Vagina (tissue), 2 donors: ENCODE measurements around the gene RSPH9. TPM values are rescaled to one million over a fixed set of nuclear protein-coding genes. Genes with fewer than 3 reads are reported as not detected.

Experiments used
- DNase-seq, 2 donors: peaks; one replicate each; pipeline ENCODE4 v3.0.0-alpha.2; 2017; ENCODE audit errors: extremely low spot score in 2 of 2
- H3K27ac ChIP-seq: fragments of 200-600 bp; sonication (generic); one replicate; pipeline ENCODE4 v1.5.1; 2019
- H3K27me3 ChIP-seq: fragments of 200-600 bp; sonication (generic); one replicate; pipeline ENCODE4 v1.5.1; 2019
- H3K36me3 ChIP-seq, 2 donors: fragments of 200-600 bp; sonication (generic); one replicate each; pipeline ENCODE4 v1.5.1; 2017 to 2019
- H3K4me1 ChIP-seq: fragments of 200-600 bp; sonication (generic); one replicate; pipeline ENCODE4 v1.5.1; 2019
- H3K4me3 ChIP-seq, 2 donors: fragments of 200-600 bp; sonication (generic); 1 replicate in 1 of 2; 2 replicates in 1 of 2; pipeline ENCODE4 v1.5.1; 2016 to 2019
- H3K9me3 ChIP-seq: fragments of 200-600 bp; sonication (generic); one replicate; pipeline ENCODE4 v1.5.1; 2019
- CTCF ChIP-seq, 3 experiments: fragments of 450-650 bp in 2 of 3; fragments of 200-600 bp in 1 of 3; sonication (generic) in 1 of 3; IDR thresholded peaks; one replicate each; pipeline ENCODE4 v1.5.1; 2017 to 2019; ENCODE audit warnings: antibody characterized with exemption in 3 of 3, mild to moderate bottlenecking in 2 of 3, moderate library complexity in 2 of 3
- POLR2A ChIP-seq, 2 donors: fragments of 450-650 bp; IDR thresholded peaks; one replicate each; pipeline ENCODE4 v1.6.1; 2017; ENCODE audit warnings: antibody characterized with exemption in 2 of 2, mild to moderate bottlenecking in 2 of 2, moderate library complexity in 2 of 2
- POLR2AphosphoS5 ChIP-seq, 2 donors: sonication (generic); formaldehyde crosslinking; IDR thresholded peaks; one replicate each; pipeline ENCODE4 v1.9.0; 2017; ENCODE audit warnings: antibody characterized with exemption in 2 of 2, mild to moderate bottlenecking in 2 of 2, low read depth in 1 of 2; ENCODE audit not compliant: insufficient read depth in 1 of 2
- intact Hi-C: fragments of 100-400 bp; cut with DNase I; formaldehyde crosslinking; loops from one replicate; pipeline ENCODE4 v1.15.1; 2023
- total RNA-seq: library from RNA; depleted of rRNA; stranded (reverse); fragments of >200 nt; gene quantifications from one replicate; pipeline ENCODE4 v1.2.3, GENCODE V29; 2016

Gene RSPH9
- total RNA-seq, 1 donor from 2014 or later: 0.74 TPM

GRCh38 chr6:43714311-43715055 lies 69.6 kb downstream of the RSPH9 start:
- Histone ChIP-seq H3K27ac (peak overlapping the region; percentile 72), H3K36me3 (no peaks in the 10 kb centered on the region), H3K4me1 (peaks cover 63% of the 10 kb centered on the region), H3K9me3 (no peaks in the 10 kb centered on the region), H3K27me3 (no peaks in the 10 kb centered on the region), H3K4me3 (no peak overlapping the region)
- no peak for TF ChIP-seq POLR2A (IDR thresholded peaks at IDR 0.05)
- TF ChIP-seq POLR2AphosphoS5 (IDR thresholded peaks at IDR 0.05; ENCODE audit: insufficient read depth in 1 of 2, low read depth in 1 of 2): peak in 1 of 2 donors; percentile 89
- no peak for TF ChIP-seq CTCF (IDR thresholded peaks at IDR 0.05)
- intact Hi-C loops: loop anchor here (10.0 kb wide), 1 partner anchor 50 kb away; no protein-coding TSS in a partner anchor
- peak in 1 of 2 donors; percentile 95 for DNase-seq

GRCh38 chr6:43715056-43715788 lies 70.4 kb downstream of the RSPH9 start:
- Histone ChIP-seq H3K27ac (peak overlapping the region; percentile 72), H3K9me3 (no peaks in the 10 kb centered on the region), H3K27me3 (no peaks in the 10 kb centered on the region), H3K36me3 (no peaks in the 10 kb centered on the region), H3K4me1 (peaks cover 58% of the 10 kb centered on the region), H3K4me3 (no peak overlapping the region)
- DNase-seq: no peak
- TF ChIP-seq CTCF (IDR thresholded peaks at IDR 0.05): no peak
- TF ChIP-seq POLR2AphosphoS5 (IDR thresholded peaks at IDR 0.05; ENCODE audit: insufficient read depth in 1 of 2, low read depth in 1 of 2): no peak
- TF ChIP-seq POLR2A (IDR thresholded peaks at IDR 0.05): no peak
- intact Hi-C loops: loop anchor here (10.0 kb wide), 1 partner anchor 50 kb away; no protein-coding TSS in a partner anchor

- peaks cover 58% of the 10 kb centered on the region for H3K4me1 ChIP-seq
- no peak for DNase-seq
- TF ChIP-seq POLR2AphosphoS5 (IDR thresholded peaks at IDR 0.05; ENCODE audit: insufficient read depth in 1 of 2, low read depth in 1 of 2): peak in 1 of 2 donors; percentile 43
- TF ChIP-seq POLR2A (IDR thresholded peaks at IDR 0.05): no peak
- peak overlapping the region; percentile 72 for H3K27ac ChIP-seq
- intact Hi-C loops: loop anchor here (10.0 kb wide), 1 partner anchor 49 kb away; no protein-coding TSS in a partner anchor
- H3K4me3 ChIP-seq: no peak overlapping the region
- no peaks in the 10 kb centered on the region for H3K9me3 ChIP-seq
- H3K27me3 ChIP-seq: no peaks in the 10 kb centered on the region
- H3K36me3 ChIP-seq: no peaks in the 10 kb centered on the region
Measured at GRCh38 chr6:43716099-43716498, 71.3 kb downstream of the RSPH9 start.

- Histone ChIP-seq H3K27me3 (no peaks in the 10 kb centered on the region), H3K4me3 (no peak overlapping the region), H3K27ac (peak overlapping the region; percentile 72), H3K4me1 (peaks cover 66% of the 10 kb centered on the region), H3K9me3 (no peaks in the 10 kb centered on the region), H3K36me3 (no peaks in the 10 kb centered on the region)
- intact Hi-C loops: loop anchor here (10.0 kb wide), 1 partner anchor 47 kb away; no protein-coding TSS in a partner anchor
- DNase-seq: no peak
- TF ChIP-seq POLR2AphosphoS5 (IDR thresholded peaks at IDR 0.05; ENCODE audit: insufficient read depth in 1 of 2, low read depth in 1 of 2): no peak
- TF ChIP-seq CTCF (IDR thresholded peaks at IDR 0.05): no peak
- no peak for TF ChIP-seq POLR2A (IDR thresholded peaks at IDR 0.05)
Measured at GRCh38 chr6:43717389-43717788, 72.6 kb downstream of the RSPH9 start.

- Histone ChIP-seq H3K27me3 (no peaks in the 10 kb centered on the region), H3K9me3 (no peaks in the 10 kb centered on the region), H3K4me1 (peaks cover 62% of the 10 kb centered on the region), H3K36me3 (no peaks in the 10 kb centered on the region), H3K4me3 (no peak overlapping the region), H3K27ac (peak overlapping the region; percentile 72)
- intact Hi-C loops: loop anchor here (10.0 kb wide), 1 partner anchor 47 kb away; no protein-coding TSS in a partner anchor
- DNase-seq: peak in 1 of 2 donors; percentile 95
- TF ChIP-seq CTCF (IDR thresholded peaks at IDR 0.05) (no peak), POLR2AphosphoS5 (IDR thresholded peaks at IDR 0.05; ENCODE audit: insufficient read depth in 1 of 2, low read depth in 1 of 2) (peak in 1 of 2 donors; percentile 32)
Measured at GRCh38 chr6:43717822-43718221, 73.0 kb downstream of the RSPH9 start.
